IMR-90 (cell line): ENCODE data around the gene NAB1. TPM values are rescaled to one million over a fixed set of nuclear protein-coding genes. Genes with fewer than 3 reads are reported as not detected.

Experiments used
- ATAC-seq: fragments of 200-7000 bp; cut with Tn5 transposase; 2 replicates; pipeline ENCODE4 v1.9.1; 2020; ENCODE audit warnings: low read depth, mild to moderate bottlenecking, moderate library complexity
- BruUV-seq: library from RNA; stranded (reverse); fragments of 400-500 nt; replicated peaks from 2 replicates; lab custom pipeline; 2021; lab: Mats Ljungman, UMichigan
- CTCF ChIA-PET: fragments of 300-600 bp; formaldehyde crosslinking; extraction: SDS; loops from one replicate; lab custom pipeline; 2021; ENCODE audit warnings: antibody characterized with exemption; lab: Yijun Ruan, JAX
- POLR2A ChIA-PET: fragments of 300-600 bp; sonication (Branson Sonifier 250); formaldehyde crosslinking; loops from one replicate; lab custom pipeline; 2022; ENCODE audit warnings: antibody characterized with exemption; ENCODE audit not compliant: unreplicated experiment; lab: Charles Lee
- DNase-seq: peaks from one replicate; pipeline ENCODE4 v3.0.0; 2013
- H2AFZ ChIP-seq: replicated peaks from 2 replicates; pipeline ENCODE3; 2013; ENCODE audit warnings: low read length, mild to moderate bottlenecking; ENCODE audit not compliant: poor library complexity
- H2AK5ac ChIP-seq: 2 replicates; pipeline ENCODE4 v1.6.1; 2013; ENCODE audit warnings: low read depth, low read length, inconsistent platforms
- H2AK9ac ChIP-seq: replicated peaks from 2 replicates; pipeline ENCODE3; 2013; ENCODE audit warnings: mild to moderate bottlenecking, low read depth, low read length, moderate library complexity; ENCODE audit not compliant: poor library complexity
- H2BK120ac ChIP-seq: 2 replicates; pipeline ENCODE4 v1.6.1; 2013; ENCODE audit warnings: low read depth, low read length, inconsistent platforms
- H2BK15ac ChIP-seq: 3 replicates; pipeline ENCODE4 v1.6.1; 2013; ENCODE audit warnings: low read depth, low read length, inconsistent platforms
- H2BK20ac ChIP-seq: 2 replicates; pipeline ENCODE4 v1.6.1; 2013; ENCODE audit warnings: low read depth, mild to moderate bottlenecking, inconsistent platforms, low read length, moderate library complexity
- H2BK5ac ChIP-seq: 2 replicates; pipeline ENCODE4 v1.6.1; 2013; ENCODE audit warnings: mild to moderate bottlenecking, low read depth, low read length, inconsistent platforms; ENCODE audit not compliant: poor library complexity, severe bottlenecking
- H3K14ac ChIP-seq: replicated peaks from 2 replicates; pipeline ENCODE4 v1.6.1; 2013; ENCODE audit warnings: low read depth, low read length, inconsistent platforms
- H3K18ac ChIP-seq: 2 replicates; pipeline ENCODE4 v1.6.1; 2013; ENCODE audit warnings: low read depth, low read length, control low read depth
- H3K23ac ChIP-seq: 2 replicates; pipeline ENCODE4 v1.6.1; 2013; ENCODE audit warnings: low read depth, low read length, inconsistent platforms
- H3K27ac ChIP-seq: 2 replicates; pipeline ENCODE4 v1.5.1; 2013; ENCODE audit warnings: mild to moderate bottlenecking, control low read depth, low read length; ENCODE audit not compliant: insufficient read depth
- H3K27me3 ChIP-seq: 2 replicates; pipeline ENCODE4 v1.6.1; 2013; ENCODE audit warnings: low read length; ENCODE audit not compliant: control insufficient read depth, insufficient read depth
- H3K36me3 ChIP-seq: 2 replicates; pipeline ENCODE4 v1.6.1; 2013; ENCODE audit warnings: low read length, mixed read lengths; ENCODE audit not compliant: control insufficient read depth, insufficient read depth
- H3K4ac ChIP-seq: 2 replicates; pipeline ENCODE4 v1.6.1; 2013; ENCODE audit warnings: low read depth, low read length, inconsistent platforms
- H3K4me1 ChIP-seq: 2 replicates; pipeline ENCODE4 v1.6.1; 2013; ENCODE audit warnings: low read length, mixed read lengths; ENCODE audit not compliant: control insufficient read depth, insufficient read depth
- H3K4me2 ChIP-seq: 2 replicates; pipeline ENCODE4 v1.6.1; 2013; ENCODE audit warnings: low read depth, mild to moderate bottlenecking, control low read depth, low read length, moderate library complexity
- H3K4me3 ChIP-seq: 2 replicates; pipeline ENCODE4 v1.5.1; 2013; ENCODE audit warnings: low read depth, mild to moderate bottlenecking, control low read depth, low read length, moderate library complexity; ENCODE audit not compliant: insufficient read depth
- H3K56ac ChIP-seq: 2 replicates; pipeline ENCODE4 v1.6.1; 2013; ENCODE audit warnings: low read length, inconsistent platforms; ENCODE audit not compliant: insufficient read depth; ENCODE audit errors: extremely low read depth
- H3K79me1 ChIP-seq, 2 experiments: 2 replicates each; pipeline ENCODE4 v1.6.1; 2013; ENCODE audit warnings: low read length in 2 of 2, inconsistent platforms in 1 of 2, low read depth in 1 of 2
- H3K9ac ChIP-seq: 2 replicates; pipeline ENCODE4 v1.6.1; 2013; ENCODE audit warnings: low read depth, low read length, control low read depth
- H3K9me1 ChIP-seq: 2 replicates; pipeline ENCODE4 v1.6.1; 2013; ENCODE audit warnings: low read length, inconsistent platforms; ENCODE audit not compliant: insufficient read depth
- H3K9me3 ChIP-seq: 2 replicates; pipeline ENCODE4 v1.6.1; 2013; ENCODE audit warnings: low read length; ENCODE audit not compliant: control insufficient read depth, insufficient read depth
- H4K20me1 ChIP-seq: 2 replicates; pipeline ENCODE4 v1.6.1; 2013; ENCODE audit warnings: low read length, inconsistent platforms; ENCODE audit not compliant: insufficient read depth
- H4K5ac ChIP-seq: 2 replicates; pipeline ENCODE4 v1.6.1; 2013; ENCODE audit warnings: mild to moderate bottlenecking, low read depth, low read length, control low read depth
- H4K8ac ChIP-seq, 2 experiments: 2 replicates each; pipeline ENCODE4 v1.6.1; 2013; ENCODE audit warnings: low read depth in 2 of 2, low read length in 2 of 2, control low read depth in 1 of 2, inconsistent platforms in 1 of 2
- H4K91ac ChIP-seq: 2 replicates; pipeline ENCODE4 v1.6.1; 2013; ENCODE audit warnings: low read depth, low read length, inconsistent platforms; ENCODE audit not compliant: insufficient read depth
- BHLHE40 ChIP-seq: fragments of 150-350 bp; IDR thresholded peaks from 2 replicates; pipeline ENCODE4 v1.6.1; 2016; ENCODE audit warnings: mild to moderate bottlenecking, low read depth, low read length
- CEBPB ChIP-seq: IDR thresholded peaks from 2 replicates; pipeline ENCODE4 v1.6.1; 2012; ENCODE audit warnings: low read depth, low read length, improper control_type of control experiment
- CHD1 ChIP-seq: IDR thresholded peaks from 2 replicates; pipeline ENCODE4 v1.6.1; 2012; ENCODE audit warnings: low read depth, low read length, improper control_type of control experiment
- CTCF ChIP-seq: conservative IDR thresholded peaks from 2 replicates; pipeline ENCODE4 v1.5.1; 2012; ENCODE audit warnings: mild to moderate bottlenecking, low read depth, low read length, improper control_type of control experiment
- FOS ChIP-seq: fragments of 150-350 bp; IDR thresholded peaks from 2 replicates; pipeline ENCODE4 v1.6.1; 2016; ENCODE audit warnings: low read depth, low read length
- MAFK ChIP-seq: IDR thresholded peaks from 2 replicates; pipeline ENCODE4 v1.6.1; 2012; ENCODE audit warnings: low read depth, low read length, improper control_type of control experiment
- MAZ ChIP-seq: IDR thresholded peaks from 2 replicates; pipeline ENCODE4 v1.6.1; 2012; ENCODE audit warnings: low read depth, mild to moderate bottlenecking, low read length, improper control_type of control experiment, moderate library complexity, borderline replicate concordance
- NFE2L2 ChIP-seq: fragments of 150-350 bp; IDR thresholded peaks from 2 replicates; pipeline ENCODE4 v1.6.1; 2016; ENCODE audit warnings: low read depth, mild to moderate bottlenecking, low read length
- POLR2A ChIP-seq: IDR thresholded peaks from 2 replicates; pipeline ENCODE4 v1.6.1; 2012; ENCODE audit warnings: mild to moderate bottlenecking, low read depth, low read length
- RAD21 ChIP-seq: IDR thresholded peaks from 2 replicates; pipeline ENCODE4 v1.6.1; 2012; ENCODE audit warnings: low read length, improper control_type of control experiment
- RFX5 ChIP-seq: IDR thresholded peaks from 2 replicates; pipeline ENCODE4 v1.8.0; 2012; ENCODE audit warnings: low read depth, mild to moderate bottlenecking, low read length, moderate library complexity
- SMC3 ChIP-seq: fragments of 150-350 bp; IDR thresholded peaks from 2 replicates; pipeline ENCODE4 v1.6.1; 2016; ENCODE audit warnings: low read depth, mild to moderate bottlenecking, antibody characterized with exemption, low read length, moderate library complexity
- USF2 ChIP-seq: fragments of 150-350 bp; IDR thresholded peaks from 2 replicates; pipeline ENCODE4 v1.6.1; 2017; ENCODE audit warnings: mild to moderate bottlenecking, antibody characterized with exemption, low read length, low read depth
- WGBS, 2 experiments: methylation state at CpG; one replicate each; pipeline versions ENCODE4 v1.1.5 to v1.1.7; 2013; ENCODE audit warnings: missing lambda C conversion rate in 2 of 2; ENCODE audit not compliant: insufficient read length in 1 of 2; ENCODE audit errors: extremely low coverage in 2 of 2; 5-methylcytosine and 5-hydroxymethylcytosine counted together
- dilution Hi-C: fragments of 300-500 bp; cut with HindIII; formaldehyde crosslinking; loops from one replicate; pipeline ENCODE4 v1.14.3; 2018; ENCODE audit warnings: low sequenced_read_pairs; ENCODE audit not compliant: unreplicated experiment
- in situ Hi-C: fragments of 300-500 bp; cut with MboI; formaldehyde crosslinking; loops from 3 replicates; pipeline ENCODE4 v1.14.3; 2019; ENCODE audit warnings: low sequenced_read_pairs, inconsistent platforms, mixed read lengths
- intact Hi-C: fragments of 100-400 bp; cut with micrococcal nuclease; formaldehyde crosslinking; loops from 2 replicates; pipeline ENCODE4 v1.10.0; 2022
- polyA plus RNA-seq, 3 experiments: library from polyadenylated mRNA; depleted of rRNA; stranded (reverse); fragments of >200 nt; gene quantifications; 2 replicates each; pipeline ENCODE4 v1.2.3, GENCODE V29; 2012; ENCODE audit warnings: low replicate concordance in 1 of 3
- total RNA-seq: library from RNA; depleted of rRNA; stranded (reverse); fragments of >200 nt; gene quantifications from 2 replicates; pipeline ENCODE4 v1.2.3, GENCODE V29; 2012

The NAB1 gene
- total and polyA plus RNA-seq, 2 of the 4 experiments (the other 2 are of a cell fraction): 11.9 to 31.2 TPM

GRCh38 chr2:190697421-190697820 lies 48.5 kb downstream of the NAB1 start:
- no peak overlapping the region for H4K5ac ChIP-seq
- H3K27ac ChIP-seq: no peak overlapping the region
- H3K9me1 ChIP-seq: no peaks in the 10 kb centered on the region
- intact Hi-C loops (no loop called here), in situ Hi-C loops (no loop called here), dilution Hi-C loops (no loop called here)
- no peak overlapping the region for H2BK15ac ChIP-seq
- ChIA-PET CTCF (no interaction called here), POLR2A (no interaction called here)
- no peaks in the 10 kb centered on the region; the same call in 1 of the 2 replicates for H3K4me1 ChIP-seq
- ATAC-seq: no peak
- H2AK5ac ChIP-seq: no peak overlapping the region
- no peak overlapping the region for H3K4me2 ChIP-seq
- no peak overlapping the region for H2AFZ ChIP-seq
- no peak overlapping the region for H4K8ac ChIP-seq
- peaks cover 2% of the 10 kb centered on the region; the same call in 1 of the 2 replicates for H3K36me3 ChIP-seq
- no peak overlapping the region for H3K4ac ChIP-seq
- DNase-seq: no peak
- H3K23ac ChIP-seq: no peak overlapping the region
- H4K20me1 ChIP-seq: no peaks in the 10 kb centered on the region
- no peak overlapping the region for H2BK120ac ChIP-seq
- WGBS, 2 experiments: 100% methylated on average over 2 of the region's 4 CpGs; no CpG with 5 or more reads in 1 of the 2 experiments
- H3K18ac ChIP-seq: no peak overlapping the region
- no peak for TF ChIP-seq CTCF
- TF ChIP-seq BHLHE40: no peak
- no peak for TF ChIP-seq NFE2L2
- TF ChIP-seq POLR2A: no peak
- TF ChIP-seq CHD1: no peak
- no peak for TF ChIP-seq FOS
- no peak for TF ChIP-seq RFX5
- TF ChIP-seq RAD21: no peak
- no peak for TF ChIP-seq SMC3
- no peak for TF ChIP-seq USF2
- no peak for TF ChIP-seq CEBPB
- TF ChIP-seq MAFK: no peak
- TF ChIP-seq MAZ: no peak
- no peak overlapping the region for H4K91ac ChIP-seq
- no peaks in the 10 kb centered on the region for H3K9me3 ChIP-seq
- H3K56ac ChIP-seq: no peak overlapping the region
- H3K4me3 ChIP-seq: no peak overlapping the region
- no peak overlapping the region for H2BK5ac ChIP-seq
- no peak overlapping the region for H3K9ac ChIP-seq
- H2BK20ac ChIP-seq: no peak overlapping the region
- peaks cover 2% of the 10 kb centered on the region for H3K27me3 ChIP-seq
- H3K14ac ChIP-seq: no peak overlapping the region
- no peak overlapping the region for H2AK9ac ChIP-seq
- BruUV-seq: no TSS peak
- no peaks in the 10 kb centered on the region for H3K79me1 ChIP-seq
